GM08714 (cell line): ENCODE measurements around the gene PRPF40B.

Source experiments
- H3K4me3 ChIP-seq: fragments of 200-500 bp; sonication (Bioruptor generic); 2 replicates; pipeline ENCODE4 v1.5.1; 2014; ENCODE audit warnings: mild to moderate bottlenecking, low read length, inconsistent platforms
- ZNF274 ChIP-seq: IDR thresholded peaks from 2 replicates; pipeline ENCODE4 v1.6.1; 2012; ENCODE audit warnings: mild to moderate bottlenecking, low read depth, low read length

Gene PRPF40B

DNA sequence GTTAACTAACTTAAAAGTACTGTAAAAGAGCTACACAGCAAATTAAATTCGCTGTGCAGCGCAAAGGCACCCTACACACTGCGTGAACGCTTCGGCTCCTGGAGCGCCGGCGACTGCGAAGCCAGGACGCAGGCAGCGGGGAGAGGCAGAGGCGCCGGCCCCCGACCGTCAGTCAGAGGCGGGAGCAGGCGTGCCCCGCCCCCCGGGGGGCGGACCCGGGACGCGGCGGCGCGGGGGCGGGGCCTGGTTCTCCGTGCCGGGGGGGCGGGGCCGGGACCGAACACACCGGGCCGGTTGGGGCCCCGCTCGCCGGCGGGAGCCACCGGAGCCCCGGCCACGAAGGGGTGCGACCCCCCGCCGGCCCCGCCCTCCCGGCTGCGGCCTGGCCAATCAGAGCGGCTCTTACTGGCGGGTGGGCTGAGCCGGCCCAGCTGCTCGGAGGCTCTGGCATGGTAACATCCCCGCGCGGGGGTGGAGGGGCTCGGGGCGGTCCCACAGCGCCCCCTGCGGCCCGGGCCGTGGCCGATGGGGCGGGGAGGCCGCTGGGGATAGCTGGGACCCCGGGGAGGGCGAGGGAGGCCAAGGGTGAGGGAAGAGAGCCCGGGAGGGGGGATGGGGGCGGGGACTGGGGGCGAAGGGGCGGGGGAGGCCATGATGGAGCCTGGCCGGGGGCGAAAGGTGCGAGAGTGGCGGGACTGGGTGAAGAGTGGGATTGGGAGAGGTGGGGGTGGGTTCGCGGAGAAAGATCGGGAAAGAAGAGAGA lies at the start of gene PRPF40B:
TSS of gene PRPF40B (plus strand) at position 420 of the 763 bp plus-strand sequence. CDS start at position 450, 30 bp downstream.
- no peak for TF ChIP-seq ZNF274

DNA sequence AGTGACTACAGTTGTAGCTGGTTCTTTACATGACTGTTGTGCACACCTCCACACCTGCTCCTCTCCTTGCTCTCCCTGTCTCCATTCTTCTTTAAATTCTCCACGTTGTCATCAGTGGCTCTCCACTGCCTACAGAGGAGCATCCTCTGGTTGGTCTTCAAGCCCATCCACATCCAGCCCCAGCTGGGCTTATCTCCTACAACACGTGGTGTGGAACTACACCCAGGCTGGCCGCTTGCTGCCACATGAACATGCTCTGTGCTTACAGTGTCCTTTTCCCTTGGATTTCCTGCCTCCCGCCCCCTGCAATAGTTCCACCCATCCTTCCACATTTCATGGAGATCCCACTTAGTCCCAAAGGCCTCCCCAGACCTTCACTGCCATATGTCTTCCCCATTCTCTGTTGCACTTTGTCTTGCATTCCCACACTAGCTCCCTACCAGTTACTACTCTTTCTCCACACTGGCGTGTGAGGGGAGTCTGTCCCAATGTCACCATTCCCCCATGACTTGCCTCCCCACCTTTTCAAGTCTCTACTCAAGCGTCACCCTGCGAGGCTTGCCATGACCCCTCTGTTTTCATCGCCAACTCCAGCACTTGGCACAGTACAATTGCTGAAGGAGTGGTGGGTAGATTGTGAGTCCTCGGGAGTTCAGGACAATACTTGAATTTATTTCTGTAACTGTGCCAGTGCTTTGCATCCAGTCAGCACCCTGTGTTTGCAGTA lies 45.6 kb upstream of the PRPF40B start:
- TF ChIP-seq ZNF274 = no peak
- H3K4me3 ChIP-seq = no peak overlapping the region

More for the DNA sequence above, at the start of gene PRPF40B:
- peak within 1 kb of the TSS; percentile 81 for H3K4me3 ChIP-seq

DNA sequence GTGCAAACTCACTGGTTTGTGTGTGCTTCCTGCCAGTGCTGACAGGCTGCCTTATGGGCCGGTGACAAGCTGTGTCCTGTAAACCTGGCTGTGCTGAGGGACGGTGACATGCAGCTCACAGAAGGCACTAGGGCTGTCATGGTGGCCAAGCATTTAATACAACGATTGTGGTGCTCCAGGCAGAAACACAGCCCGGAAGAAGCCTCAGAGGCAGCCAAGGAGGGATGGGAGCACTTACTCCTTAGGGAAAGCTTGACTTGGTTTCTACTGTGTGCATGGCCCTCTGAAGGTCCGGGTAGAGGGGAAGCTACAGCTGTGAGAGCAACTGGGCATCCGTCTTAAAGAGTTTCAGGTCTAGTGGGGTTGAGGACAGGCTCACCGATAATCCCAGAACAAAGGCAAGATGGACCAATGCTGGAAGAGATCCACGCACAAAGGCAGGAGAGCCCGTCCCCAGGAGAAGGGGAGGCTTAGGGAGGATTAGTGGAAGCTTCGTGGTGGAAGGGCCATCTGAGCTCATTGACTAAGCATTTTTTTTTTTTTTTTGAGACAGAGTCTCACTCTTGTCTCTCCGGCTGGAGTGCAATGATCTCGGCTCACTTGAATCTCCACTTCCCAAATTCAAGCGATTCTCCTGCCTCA lies 44.8 kb upstream of the PRPF40B start:
- no peak overlapping the region for H3K4me3 ChIP-seq
- no peak for TF ChIP-seq ZNF274

DNA sequence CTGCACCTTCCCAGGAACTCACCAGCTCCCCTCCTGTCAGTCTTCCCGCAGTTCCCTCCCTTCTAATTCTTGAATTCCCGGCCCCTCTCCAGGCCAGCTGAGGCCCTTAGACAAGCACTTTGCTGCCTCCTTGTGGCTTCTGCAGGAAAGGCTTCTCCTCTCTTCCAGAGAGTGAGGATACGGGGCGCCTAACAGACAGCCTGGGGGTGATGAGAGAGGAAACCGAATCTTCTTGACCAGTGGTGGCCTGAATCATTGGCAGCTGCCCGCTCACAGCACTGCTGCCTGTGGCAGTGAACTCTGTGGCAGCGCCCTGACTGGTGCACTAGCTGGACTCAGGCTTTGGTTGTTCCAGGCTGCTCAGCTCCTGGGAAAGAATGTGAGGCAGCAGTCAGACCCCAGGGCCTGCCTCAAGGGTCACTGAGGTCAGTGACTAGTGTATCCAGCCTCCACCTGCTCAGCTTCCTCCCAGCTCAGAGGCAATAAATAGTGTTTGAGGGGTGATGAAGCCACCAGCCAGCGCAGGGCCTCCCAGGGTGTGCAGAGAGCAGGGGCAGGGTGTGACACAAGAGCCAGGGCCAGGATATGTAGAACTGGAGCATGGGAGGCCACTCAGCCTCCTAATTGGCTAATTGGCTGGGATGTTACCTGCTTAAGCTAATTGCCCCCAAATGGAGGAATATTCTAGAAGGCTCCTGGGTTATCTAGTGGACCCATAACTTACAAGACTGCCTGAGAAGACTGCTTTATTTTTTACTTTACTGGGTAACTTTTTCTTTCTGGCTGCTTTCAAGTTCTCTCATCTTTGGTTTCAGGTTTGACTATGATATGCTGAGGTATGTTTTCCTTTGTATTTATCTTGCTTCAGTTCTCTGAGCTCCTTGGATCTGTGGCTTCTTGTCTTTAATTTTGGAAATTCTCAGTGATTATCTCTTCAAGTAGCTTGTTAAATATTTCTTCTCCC lies 42.5 kb upstream of the PRPF40B start:
- no peak overlapping the region for H3K4me3 ChIP-seq
- no peak for TF ChIP-seq ZNF274

DNA sequence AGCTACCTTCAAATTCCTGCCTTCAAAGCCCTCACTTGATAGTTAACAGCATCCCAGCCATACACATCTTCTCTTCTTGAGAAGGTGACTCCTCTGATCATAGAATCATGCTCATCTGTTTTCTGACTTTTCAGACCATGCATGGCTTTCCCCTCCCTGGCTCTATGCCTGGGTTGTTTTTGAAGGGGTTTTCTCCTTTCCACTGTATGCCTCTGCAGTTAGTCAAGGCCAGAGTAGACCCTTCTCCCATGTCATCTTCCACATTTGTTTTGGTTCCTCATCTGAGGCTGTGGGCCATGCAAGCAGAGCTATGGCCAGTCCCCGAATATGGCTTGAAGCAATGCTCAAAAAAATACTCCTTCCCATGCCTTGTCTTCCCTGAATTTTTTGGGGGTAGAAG lies 41.2 kb upstream of the PRPF40B start:
- no peak overlapping the region for H3K4me3 ChIP-seq
- no peak for TF ChIP-seq ZNF274

DNA sequence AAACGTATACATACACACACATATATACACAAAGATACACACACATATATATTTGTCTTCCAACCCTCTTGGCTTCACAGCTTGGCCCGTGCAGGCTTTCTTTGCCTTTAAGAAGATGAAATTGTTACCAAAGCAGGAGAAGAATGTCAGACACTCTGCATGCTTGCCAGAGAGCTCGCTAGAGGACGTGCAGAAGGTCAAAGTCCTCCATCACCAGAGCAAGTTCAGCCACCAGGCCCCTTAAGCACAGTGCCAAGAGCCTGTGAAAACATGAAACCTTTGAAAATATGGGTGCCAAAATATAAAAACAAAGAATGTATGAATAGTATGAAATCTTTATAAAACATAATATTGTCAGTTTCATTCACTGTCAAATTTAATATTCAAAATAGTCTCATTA lies 40.5 kb upstream of the PRPF40B start:
- no peak for TF ChIP-seq ZNF274
- no peak overlapping the region for H3K4me3 ChIP-seq

DNA sequence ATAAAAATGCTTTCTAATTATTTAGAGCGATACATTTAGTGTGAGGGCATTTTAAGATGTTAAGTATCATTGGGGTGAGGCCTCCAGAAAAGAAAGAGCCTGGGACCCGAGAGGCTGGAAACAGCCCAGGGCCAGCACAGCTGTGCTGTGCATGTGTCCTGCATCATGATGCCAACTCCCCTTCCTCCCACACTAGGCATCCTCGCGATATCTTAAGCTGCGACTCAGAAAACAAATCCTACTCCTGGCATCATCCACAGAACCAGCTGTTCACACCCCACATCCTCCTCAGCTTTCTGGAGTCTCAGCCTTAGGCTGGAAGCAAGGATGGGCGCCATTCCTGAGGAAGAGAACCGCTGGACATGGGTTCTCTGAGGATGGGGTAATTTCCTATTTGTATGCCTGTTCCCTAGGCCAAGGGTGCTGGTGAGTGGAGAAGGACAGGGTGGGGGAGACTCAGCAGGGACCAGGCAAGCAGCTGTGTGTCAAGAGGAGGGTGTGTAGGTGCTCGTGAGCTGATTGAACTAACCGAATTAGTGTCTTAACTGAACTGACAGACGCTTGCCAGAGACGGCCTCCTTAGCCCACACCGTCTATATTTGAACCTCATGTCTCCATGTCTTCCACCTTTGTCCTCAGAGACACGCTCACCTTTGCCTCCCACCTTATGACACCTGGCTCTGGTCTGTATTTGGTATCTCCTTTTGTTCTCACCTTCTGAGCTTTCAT lies 39.8 kb upstream of the PRPF40B start:
- TF ChIP-seq ZNF274 = no peak

DNA sequence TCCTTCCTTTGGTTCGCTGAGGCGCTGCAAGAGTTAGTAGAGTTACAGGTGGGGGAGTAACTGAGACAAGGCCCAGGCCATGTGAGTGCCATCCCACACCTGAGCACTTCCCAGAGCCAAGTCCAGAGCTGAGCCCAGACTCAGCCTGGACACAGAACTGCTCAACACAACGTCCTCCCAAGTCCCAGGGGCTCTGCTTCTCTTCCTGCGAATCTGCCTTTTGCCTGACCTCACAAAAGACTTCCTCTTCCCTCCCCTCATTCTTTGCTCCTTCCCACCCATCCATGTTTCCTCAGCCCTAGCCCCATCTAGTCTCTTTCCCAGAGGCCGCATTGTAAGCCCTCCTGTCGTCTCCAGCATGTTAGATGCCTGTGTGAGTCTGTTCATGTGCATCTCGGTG lies 38.8 kb upstream of the PRPF40B start:
- no peak overlapping the region for H3K4me3 ChIP-seq
- no peak for TF ChIP-seq ZNF274

More for the DNA sequence above, 39.8 kb upstream of the PRPF40B start:
- H3K4me3 ChIP-seq = no peak overlapping the region

DNA sequence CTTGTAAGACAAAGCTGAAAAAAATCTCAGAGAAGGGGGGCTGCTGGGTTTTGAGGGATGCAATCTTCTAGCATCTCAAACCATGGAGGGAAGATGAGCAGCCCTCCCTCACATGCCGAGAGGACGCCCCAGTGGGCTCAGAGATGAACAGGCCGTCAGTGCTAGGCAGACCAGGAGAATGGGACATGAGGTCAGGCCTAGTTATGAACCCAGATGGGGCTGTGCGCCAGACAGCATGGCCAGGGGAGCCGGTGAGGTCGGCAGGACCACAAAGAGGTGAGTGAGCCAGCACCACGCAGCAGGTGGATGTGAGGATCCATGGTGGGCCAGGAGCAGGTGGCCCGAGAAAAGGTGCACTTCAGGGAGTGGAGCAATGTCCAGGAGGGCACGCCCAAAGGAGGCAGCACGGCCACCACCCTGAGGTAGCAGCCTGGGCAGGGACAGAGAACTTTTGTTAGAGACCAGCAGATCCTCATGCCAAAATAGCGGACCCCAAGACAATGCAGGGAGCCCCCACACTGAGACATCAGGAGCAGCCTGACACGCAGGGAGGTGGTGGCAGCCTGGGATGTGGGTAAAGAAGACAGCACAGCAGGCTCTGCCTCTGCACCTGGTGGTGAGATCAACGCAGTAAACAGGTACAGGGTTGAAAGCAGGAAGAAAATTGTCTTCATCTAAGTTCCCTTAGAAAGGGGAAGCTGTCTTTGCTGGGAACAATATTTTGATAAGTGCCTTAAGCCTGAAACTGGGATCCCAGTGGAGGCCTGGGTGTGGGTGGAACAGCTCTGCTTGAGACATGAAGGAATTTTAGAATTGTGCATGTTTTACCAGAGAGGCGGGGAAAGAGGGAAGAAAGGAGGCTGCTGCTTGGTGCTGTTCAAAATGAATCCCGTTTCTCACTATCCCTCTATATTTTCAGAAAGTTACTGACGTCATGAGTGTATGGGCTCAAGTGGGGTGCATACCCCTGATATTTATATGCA lies 37.6 kb upstream of the PRPF40B start:
- TF ChIP-seq ZNF274 = no peak
- no peak overlapping the region for H3K4me3 ChIP-seq

DNA sequence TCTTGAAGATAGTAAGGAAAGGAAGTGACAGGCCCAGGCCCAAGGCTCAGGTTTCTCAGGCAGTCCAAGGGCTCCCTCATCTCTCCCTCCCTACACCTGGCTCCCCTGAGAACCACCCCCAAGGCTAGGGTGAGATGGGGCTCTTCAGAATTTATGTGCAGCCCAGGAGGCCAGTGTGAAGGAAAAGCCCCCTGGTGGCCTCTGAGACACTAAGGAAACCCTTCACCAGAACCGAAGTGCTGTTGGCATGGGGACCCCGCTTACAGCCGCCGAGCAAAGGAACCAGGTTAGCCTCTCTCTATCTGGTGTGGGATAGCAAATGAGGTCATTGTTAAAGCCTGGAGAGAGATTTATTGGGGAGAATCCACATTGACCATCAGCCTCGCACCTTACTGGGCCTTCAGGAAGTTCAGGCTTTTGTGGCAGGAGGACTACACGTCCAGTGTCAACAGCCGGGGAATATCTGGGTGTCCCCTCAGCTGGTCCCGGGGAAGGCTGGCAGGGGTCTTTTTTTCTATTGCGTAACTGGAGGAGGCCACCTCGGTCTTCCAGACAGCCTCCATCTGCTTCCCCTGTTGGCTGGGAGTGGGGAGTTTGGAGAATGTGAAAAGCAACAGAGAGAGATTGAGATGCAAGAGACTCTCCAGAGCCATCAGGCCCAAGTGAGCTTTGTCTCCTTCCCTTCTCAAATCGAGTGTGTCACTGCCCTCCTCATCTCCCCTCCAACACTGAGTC lies 36.0 kb upstream of the PRPF40B start:
- TF ChIP-seq ZNF274 = no peak
- H3K4me3 ChIP-seq = no peak overlapping the region

DNA sequence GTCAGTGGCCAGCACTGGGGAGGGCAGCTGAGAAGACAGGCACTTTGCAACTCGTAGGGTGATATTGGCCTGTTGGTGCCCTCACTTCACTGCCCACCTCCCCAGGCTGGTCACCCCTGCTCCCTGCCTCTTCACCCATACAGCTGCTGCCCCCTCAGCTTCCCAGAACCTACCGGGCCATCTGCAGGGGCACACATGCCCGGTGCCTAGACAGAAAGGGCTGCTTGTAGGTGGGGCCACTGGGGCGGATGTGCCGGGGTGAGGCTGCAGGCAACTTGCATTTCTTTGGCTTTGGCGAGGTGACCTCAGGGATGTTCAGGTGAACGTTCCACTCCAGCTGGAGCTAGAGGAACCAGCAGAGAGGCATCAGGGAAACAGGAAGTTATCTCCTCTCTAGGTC lies 35.1 kb upstream of the PRPF40B start:
- no peak overlapping the region for H3K4me3 ChIP-seq
- TF ChIP-seq ZNF274 = no peak
